PC-9 (cell line): ENCODE results near the gene MFRP. TPM values are rescaled to one million over a fixed set of nuclear protein-coding genes. Genes with fewer than 3 reads are reported as not detected.

Source experiments
- BruUV-seq: library from RNA; stranded (reverse); fragments of 400-500 nt; replicated peaks from 2 replicates; lab custom pipeline; 2021; lab: Mats Ljungman, UMichigan
- CTCF ChIA-PET: fragments of 300-600 bp; sonication (Branson Sonifier 250); formaldehyde crosslinking; loops from one replicate; lab custom pipeline; 2022; ENCODE audit warnings: antibody characterized with exemption; lab: Charles Lee
- POLR2A ChIA-PET: fragments of 300-600 bp; sonication (Branson Sonifier 250); formaldehyde crosslinking; loops from one replicate; lab custom pipeline; 2022; ENCODE audit warnings: antibody characterized with exemption; ENCODE audit not compliant: unreplicated experiment; lab: Charles Lee
- DNase-seq, 2 experiments: peaks; one replicate each; pipeline versions ENCODE4 v3.0.0 to v3.0.0-alpha.2; 2015 to 2022; ENCODE audit warnings: mixed read lengths in 1 of 2
- H2AFZ ChIP-seq: fragments of 200-600 bp; sonication (generic); 2 replicates; pipeline ENCODE4 v1.8.1; 2017; ENCODE audit warnings: antibody characterized with exemption
- H3F3A ChIP-seq: fragments of 200-600 bp; sonication (generic); 2 replicates; pipeline ENCODE4 v1.8.1; 2017; ENCODE audit warnings: antibody characterized with exemption, mild to moderate bottlenecking, low read depth; ENCODE audit not compliant: insufficient read depth
- H3K27ac ChIP-seq: fragments of 200-600 bp; sonication (generic); 2 replicates; pipeline ENCODE4 v1.6.1; 2016; ENCODE audit warnings: mixed run types
- H3K27me3 ChIP-seq: fragments of 200-600 bp; sonication (generic); 2 replicates; pipeline ENCODE4 v1.6.1; 2016; ENCODE audit warnings: low read depth, mixed run types; ENCODE audit not compliant: insufficient read depth
- H3K36me3 ChIP-seq: fragments of 200-600 bp; sonication (generic); 2 replicates; pipeline ENCODE4 v1.6.1; 2016; ENCODE audit warnings: low read depth, mixed run types
- H3K4me1 ChIP-seq: fragments of 200-600 bp; sonication (generic); replicated peaks from 2 replicates; pipeline ENCODE4 v1.6.1; 2016; ENCODE audit warnings: mixed run types; ENCODE audit not compliant: insufficient read depth
- H3K4me2 ChIP-seq: fragments of 200-600 bp; sonication (generic); 2 replicates; pipeline ENCODE4 v1.6.1; 2017; ENCODE audit warnings: mixed run types
- H3K4me3 ChIP-seq: fragments of 200-600 bp; sonication (generic); 2 replicates; pipeline ENCODE4 v1.6.1; 2016; ENCODE audit warnings: mixed run types
- H3K79me2 ChIP-seq: fragments of 200-600 bp; sonication (generic); 2 replicates; pipeline ENCODE4 v1.6.1; 2017; ENCODE audit warnings: low read depth, mixed run types
- H3K9me2 ChIP-seq: fragments of 200-600 bp; sonication (generic); 2 replicates; pipeline ENCODE4 v1.8.1; 2017; ENCODE audit warnings: mild to moderate bottlenecking; ENCODE audit not compliant: insufficient read depth
- H3K9me3 ChIP-seq: fragments of 200-600 bp; sonication (generic); 2 replicates; pipeline ENCODE4 v1.8.1; 2016; ENCODE audit warnings: low read depth; ENCODE audit not compliant: insufficient read depth
- H4K20me1 ChIP-seq: fragments of 200-600 bp; sonication (generic); 2 replicates; pipeline ENCODE4 v1.8.1; 2017; ENCODE audit not compliant: insufficient read depth
- CTCF ChIP-seq: fragments of 200-600 bp; sonication (generic); conservative IDR thresholded peaks from 2 replicates; pipeline ENCODE4 v1.6.1; 2017; ENCODE audit warnings: mixed run types, antibody characterized with exemption, mild to moderate bottlenecking, moderate library complexity
- EZH2 ChIP-seq: fragments of 200-600 bp; sonication (generic); IDR thresholded peaks from 2 replicates; pipeline ENCODE4 v1.8.0; 2017; ENCODE audit warnings: antibody characterized with exemption, low read depth
- intact Hi-C: fragments of 100-400 bp; cut with micrococcal nuclease; formaldehyde crosslinking; loops from one replicate; pipeline ENCODE4 v1.10.0; 2022; ENCODE audit not compliant: unreplicated experiment
- total RNA-seq: library from RNA; stranded (reverse); gene quantifications from 2 replicates; pipeline ENCODE4 v1.2.3, GENCODE V29; 2021

The MFRP gene
- total RNA-seq, 1 experiment from 2014 or later, result not detected

DNA sequence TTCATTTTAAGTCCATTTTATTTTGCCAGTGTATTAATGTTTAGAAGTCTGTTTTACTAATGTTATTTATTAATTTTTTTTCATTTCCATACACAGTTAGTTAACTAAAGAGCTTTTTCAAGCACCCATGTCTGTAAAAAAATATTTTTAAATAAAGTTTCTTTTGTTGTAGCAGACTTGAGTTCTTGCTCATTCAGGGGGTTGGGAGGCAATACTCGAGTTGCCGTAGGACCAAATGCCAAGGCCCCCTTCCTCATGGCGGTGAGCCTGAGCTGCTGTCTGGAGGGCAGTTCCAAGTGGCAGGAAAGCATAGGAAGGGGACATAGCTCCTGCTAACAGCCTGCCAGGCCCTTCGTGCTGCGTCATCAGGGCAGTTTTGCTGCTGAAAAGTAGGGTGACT is 38.5 kb downstream of the MFRP start:
- H3K4me1 ChIP-seq, result no peaks in the 10 kb centered on the region
- H2AFZ ChIP-seq, result no peak overlapping the region
- ChIA-PET POLR2A (interaction anchor here (0.7 kb wide), 1 partner anchor 101 kb away, joined by 21 read pairs; no protein-coding TSS in a partner anchor), CTCF (interaction anchor here (0.6 to 0.7 kb wide), 2 partner anchors 30 to 102 kb away, joined by 3 to 10 read pairs; partner anchors contain the start of gene CBL)
- no peak overlapping the region for H3K27ac ChIP-seq
- no peaks in the 10 kb centered on the region for H3K9me2 ChIP-seq
- no peaks in the 10 kb centered on the region for H4K20me1 ChIP-seq
- no TSS peak for BruUV-seq
- H3K27me3 ChIP-seq, result no peaks in the 10 kb centered on the region
- H3F3A ChIP-seq, result peaks cover 17% of the 10 kb centered on the region
- peaks cover 9% of the 10 kb centered on the region; the same call in 1 of the 2 replicates for H3K36me3 ChIP-seq
- no peak for DNase-seq
- no peaks in the 10 kb centered on the region for H3K79me2 ChIP-seq
- intact Hi-C loops, result no loop called here
- H3K4me3 ChIP-seq, result no peak overlapping the region
- no peak overlapping the region for H3K4me2 ChIP-seq
- TF ChIP-seq CTCF (no peak), EZH2 (no peak)
- no peaks in the 10 kb centered on the region for H3K9me3 ChIP-seq

DNA sequence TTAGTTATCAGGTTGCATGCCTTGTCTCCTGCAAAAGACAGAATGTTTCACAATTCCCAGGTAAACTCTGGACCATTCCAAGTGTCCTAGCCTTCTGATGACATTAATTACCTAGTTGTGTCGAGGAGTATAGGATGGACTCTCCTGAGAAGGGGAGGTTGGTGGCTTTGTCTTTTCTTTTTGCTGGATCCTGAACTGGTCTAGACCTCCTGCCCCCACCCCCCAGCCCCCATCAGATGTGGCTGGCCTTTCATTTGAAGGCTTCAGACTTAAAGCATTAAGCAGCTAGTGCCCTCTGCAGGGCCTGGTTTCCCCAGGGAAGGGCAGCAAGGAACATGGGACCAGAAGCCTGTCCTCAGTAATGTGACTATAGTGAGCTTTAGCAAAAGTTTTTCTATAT is 39.3 kb downstream of the MFRP start:
- ChIA-PET POLR2A (interaction anchor here (0.7 kb wide), 2 partner anchors 100 to 1029 kb away, joined by 6 to 21 read pairs; no protein-coding TSS in a partner anchor), CTCF (interaction anchor here (0.7 kb wide), 1 partner anchor 31 kb away, joined by 3 read pairs; no protein-coding TSS in a partner anchor)
- no peak overlapping the region for H3K4me2 ChIP-seq
- no peak overlapping the region for H2AFZ ChIP-seq
- peaks cover 15% of the 10 kb centered on the region; the same call in 1 of the 2 replicates for H3K36me3 ChIP-seq
- H3K27me3 ChIP-seq, result no peaks in the 10 kb centered on the region
- TF ChIP-seq CTCF (no peak), EZH2 (no peak)
- intact Hi-C loops, result no loop called here
- no peak for DNase-seq
- no peak overlapping the region for H3K27ac ChIP-seq
- no peaks in the 10 kb centered on the region for H3K9me2 ChIP-seq
- peaks cover 17% of the 10 kb centered on the region for H3F3A ChIP-seq
- no peak overlapping the region for H3K4me3 ChIP-seq
- H3K4me1 ChIP-seq, result no peaks in the 10 kb centered on the region
- no peaks in the 10 kb centered on the region for H3K9me3 ChIP-seq
- H4K20me1 ChIP-seq, result no peaks in the 10 kb centered on the region
- BruUV-seq, result no TSS peak
- no peaks in the 10 kb centered on the region for H3K79me2 ChIP-seq

DNA sequence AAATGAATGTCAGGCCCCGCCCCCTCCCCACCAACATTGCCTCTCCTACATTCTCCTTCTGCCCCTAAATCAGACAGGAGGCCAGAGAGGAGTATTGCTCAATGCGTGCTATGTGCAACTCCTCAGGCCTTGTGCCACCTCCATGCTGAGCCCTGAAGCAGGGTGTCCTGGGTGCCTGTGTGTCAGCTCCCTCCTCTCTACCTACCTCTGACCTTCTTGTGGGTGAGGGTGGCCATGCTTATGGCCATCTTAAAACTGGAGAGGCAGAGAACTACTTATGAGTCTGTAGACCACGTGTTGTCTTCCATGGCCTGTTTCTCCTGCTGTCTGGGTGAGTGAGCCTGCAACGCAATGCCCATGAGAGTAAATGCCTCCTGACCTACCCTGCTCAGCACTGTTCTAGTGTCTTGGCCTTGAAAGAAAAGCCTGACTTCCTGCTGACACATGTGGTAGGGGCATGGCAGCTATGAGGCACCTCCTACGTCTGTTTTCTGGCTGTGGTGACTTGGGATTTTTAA is 40.1 kb downstream of the MFRP start:
- H4K20me1 ChIP-seq, result no peaks in the 10 kb centered on the region
- no peaks in the 10 kb centered on the region for H3K4me1 ChIP-seq
- H2AFZ ChIP-seq, result no peak overlapping the region
- H3K4me3 ChIP-seq, result no peak overlapping the region
- H3K36me3 ChIP-seq, result peaks cover 19% of the 10 kb centered on the region; the same call in 1 of the 2 replicates
- H3F3A ChIP-seq, result peaks cover 17% of the 10 kb centered on the region
- intact Hi-C loops, result no loop called here
- no peak for DNase-seq
- no peaks in the 10 kb centered on the region for H3K27me3 ChIP-seq
- CTCF ChIA-PET, result no interaction called here
- H3K79me2 ChIP-seq, result no peaks in the 10 kb centered on the region
- H3K27ac ChIP-seq, result no peak overlapping the region
- H3K9me3 ChIP-seq, result no peaks in the 10 kb centered on the region
- BruUV-seq, result no TSS peak
- no peaks in the 10 kb centered on the region for H3K9me2 ChIP-seq
- H3K4me2 ChIP-seq, result no peak overlapping the region
- POLR2A ChIA-PET, result interaction anchor here (0.7 kb wide), 1 partner anchor 1029 kb away, joined by 6 read pairs; no protein-coding TSS in a partner anchor
- TF ChIP-seq CTCF (no peak), EZH2 (no peak)
